OCI-LY7 (cell line): ENCODE results near the gene PRR15L. TPM values are rescaled to one million over a fixed set of nuclear protein-coding genes. Genes with fewer than 3 reads are reported as not detected.

ENCODE experiments used
- BruUV-seq: library from RNA; stranded (reverse); fragments of 400-500 nt; replicated peaks from 2 replicates; lab custom pipeline; 2021; lab: Mats Ljungman, UMichigan
- CTCF ChIA-PET: fragments of 300-600 bp; sonication (Branson Sonifier 250); formaldehyde crosslinking; loops from one replicate; lab custom pipeline; 2022; ENCODE audit warnings: antibody characterized with exemption; ENCODE audit not compliant: unreplicated experiment; lab: Charles Lee
- POLR2A ChIA-PET: fragments of 300-600 bp; sonication (Branson Sonifier 250); formaldehyde crosslinking; loops from one replicate; lab custom pipeline; 2022; ENCODE audit warnings: antibody characterized with exemption; lab: Charles Lee
- DNase-seq: peaks from one replicate; pipeline ENCODE4 v3.0.0-alpha.2; 2015; ENCODE audit warnings: low spot score
- H2AFZ ChIP-seq: fragments of 200-600 bp; sonication (generic), shearing (Covaris generic); 2 replicates; pipeline ENCODE4 v1.6.1; 2014; ENCODE audit warnings: mild to moderate bottlenecking, antibody characterized with exemption, low read length, moderate library complexity
- H3K27ac ChIP-seq: fragments of 200-600 bp; sonication (generic); 2 replicates; pipeline ENCODE4 v1.5.1; 2014; ENCODE audit warnings: mixed run types, low read depth, mild to moderate bottlenecking, moderate library complexity, low read length, inconsistent platforms; ENCODE audit not compliant: poor library complexity, severe bottlenecking
- H3K36me3 ChIP-seq: fragments of 200-600 bp; sonication (generic); 2 replicates; pipeline ENCODE4 v1.6.1; 2014; ENCODE audit warnings: mild to moderate bottlenecking, antibody characterized with exemption, low read length, moderate library complexity, mixed read lengths; ENCODE audit not compliant: insufficient read depth
- H3K4me1 ChIP-seq: fragments of 200-600 bp; sonication (generic); 2 replicates; pipeline ENCODE4 v1.5.1; 2014; ENCODE audit warnings: mild to moderate bottlenecking, low read length; ENCODE audit not compliant: insufficient read depth, poor library complexity, severe bottlenecking
- H3K4me2 ChIP-seq: fragments of 200-600 bp; sonication (generic); 2 replicates; pipeline ENCODE4 v1.6.1; 2014; ENCODE audit warnings: mild to moderate bottlenecking, low read length
- H3K4me3 ChIP-seq: fragments of 200-600 bp; sonication (generic); 2 replicates; pipeline ENCODE4 v1.5.1; 2014; ENCODE audit warnings: mild to moderate bottlenecking, low read depth, low read length; ENCODE audit not compliant: poor library complexity, severe bottlenecking
- H3K79me2 ChIP-seq: fragments of 200-600 bp; sonication (generic); 2 replicates; pipeline ENCODE4 v1.6.1; 2016; ENCODE audit warnings: low read depth, mild to moderate bottlenecking, low read length, moderate library complexity, mixed read lengths; ENCODE audit not compliant: insufficient read depth
- H3K9me2 ChIP-seq: fragments of 200-600 bp; sonication (generic); 2 replicates; pipeline ENCODE4 v1.6.1; 2016; ENCODE audit warnings: mild to moderate bottlenecking, low read length, mixed read lengths; ENCODE audit not compliant: insufficient read depth
- H3K9me3 ChIP-seq: fragments of 200-600 bp; sonication (generic); 2 replicates; pipeline ENCODE4 v1.6.1; 2014; ENCODE audit warnings: mild to moderate bottlenecking, mixed run types, low read length, mixed read lengths
- H4K20me1 ChIP-seq: fragments of 200-600 bp; sonication (generic); 2 replicates; pipeline ENCODE4 v1.6.1; 2014; ENCODE audit warnings: mild to moderate bottlenecking, antibody characterized with exemption, low read length, moderate library complexity, mixed read lengths; ENCODE audit not compliant: insufficient read depth
- EZH2phosphoT487 ChIP-seq: fragments of 200-600 bp; sonication (generic); IDR thresholded peaks from 2 replicates; pipeline ENCODE4 v1.6.1; 2018; ENCODE audit warnings: low read depth, borderline replicate concordance, mild to moderate bottlenecking, mixed run types, antibody characterized with exemption, low read length, moderate library complexity, mixed read lengths
- intact Hi-C: fragments of 100-400 bp; cut with micrococcal nuclease; formaldehyde crosslinking; loops from one replicate; pipeline ENCODE4 v1.10.0; 2022; ENCODE audit not compliant: unreplicated experiment
- total RNA-seq, 2 experiments: library from RNA; depleted of rRNA in 1 of 2; stranded (reverse); fragments of >200 nt in 1 of 2; shearing (Covaris generic) in 1 of 2; gene quantifications; 2 replicates each; pipeline ENCODE4 v1.2.3, GENCODE V29; 2014 to 2022
- TF ChIP-seq, protein P1 (sequence below): fragments of 200-600 bp; sonication (generic); conservative IDR thresholded peaks from 2 replicates; pipeline ENCODE4 v1.5.1; 2014; ENCODE audit warnings: mild to moderate bottlenecking, antibody characterized with exemption, low read length, moderate library complexity, mixed read lengths

The PRR15L gene
- total RNA-seq, 2 experiments from 2014 or later = not detected

DNA sequence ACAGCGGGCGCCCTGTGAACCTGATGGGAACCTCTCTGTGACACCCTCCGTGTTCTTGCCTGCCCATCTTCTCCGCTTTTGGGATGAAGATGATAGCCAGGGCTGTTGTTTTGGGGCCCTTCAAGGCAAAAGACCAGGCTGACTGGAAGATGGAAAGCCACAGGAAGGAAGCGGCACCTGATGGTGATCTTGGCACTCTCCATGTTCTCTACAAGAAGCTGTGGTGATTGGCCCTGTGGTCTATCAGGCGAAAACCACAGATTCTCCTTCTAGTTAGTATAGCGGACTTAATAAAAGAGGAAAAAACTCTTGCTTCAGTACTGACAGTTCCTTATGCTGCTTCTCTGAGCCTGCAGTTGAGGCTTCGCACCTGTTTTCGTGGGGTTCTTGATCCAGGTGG lies 23.8 kb upstream of the PRR15L start:
- BruUV-seq = TSS peak; percentile 89
- intact Hi-C loops = no loop called here
- CTCF ChIA-PET = no interaction called here
- TF ChIP-seq, protein P1, sequence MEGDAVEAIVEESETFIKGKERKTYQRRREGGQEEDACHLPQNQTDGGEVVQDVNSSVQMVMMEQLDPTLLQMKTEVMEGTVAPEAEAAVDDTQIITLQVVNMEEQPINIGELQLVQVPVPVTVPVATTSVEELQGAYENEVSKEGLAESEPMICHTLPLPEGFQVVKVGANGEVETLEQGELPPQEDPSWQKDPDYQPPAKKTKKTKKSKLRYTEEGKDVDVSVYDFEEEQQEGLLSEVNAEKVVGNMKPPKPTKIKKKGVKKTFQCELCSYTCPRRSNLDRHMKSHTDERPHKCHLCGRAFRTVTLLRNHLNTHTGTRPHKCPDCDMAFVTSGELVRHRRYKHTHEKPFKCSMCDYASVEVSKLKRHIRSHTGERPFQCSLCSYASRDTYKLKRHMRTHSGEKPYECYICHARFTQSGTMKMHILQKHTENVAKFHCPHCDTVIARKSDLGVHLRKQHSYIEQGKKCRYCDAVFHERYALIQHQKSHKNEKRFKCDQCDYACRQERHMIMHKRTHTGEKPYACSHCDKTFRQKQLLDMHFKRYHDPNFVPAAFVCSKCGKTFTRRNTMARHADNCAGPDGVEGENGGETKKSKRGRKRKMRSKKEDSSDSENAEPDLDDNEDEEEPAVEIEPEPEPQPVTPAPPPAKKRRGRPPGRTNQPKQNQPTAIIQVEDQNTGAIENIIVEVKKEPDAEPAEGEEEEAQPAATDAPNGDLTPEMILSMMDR = no peak
- no peak for TF ChIP-seq EZH2phosphoT487
- H3K4me3 ChIP-seq = no peak overlapping the region
- no peak for DNase-seq
- H3K27ac ChIP-seq = no peak overlapping the region
- H2AFZ ChIP-seq = no peak overlapping the region
- POLR2A ChIA-PET = interaction anchor here (0.6 to 0.7 kb wide), 2 partner anchors 11 to 18 kb away, joined by 3 read pairs; partner anchors contain the start of gene CDK5RAP3
- H3K4me2 ChIP-seq = no peak overlapping the region
- peaks cover 85% of the 10 kb centered on the region for H3K36me3 ChIP-seq
- no peaks in the 10 kb centered on the region for H3K79me2 ChIP-seq
- no peaks in the 10 kb centered on the region for H3K4me1 ChIP-seq
- H3K9me2 ChIP-seq = no peaks in the 10 kb centered on the region
- no peaks in the 10 kb centered on the region for H3K9me3 ChIP-seq
- no peaks in the 10 kb centered on the region for H4K20me1 ChIP-seq

DNA sequence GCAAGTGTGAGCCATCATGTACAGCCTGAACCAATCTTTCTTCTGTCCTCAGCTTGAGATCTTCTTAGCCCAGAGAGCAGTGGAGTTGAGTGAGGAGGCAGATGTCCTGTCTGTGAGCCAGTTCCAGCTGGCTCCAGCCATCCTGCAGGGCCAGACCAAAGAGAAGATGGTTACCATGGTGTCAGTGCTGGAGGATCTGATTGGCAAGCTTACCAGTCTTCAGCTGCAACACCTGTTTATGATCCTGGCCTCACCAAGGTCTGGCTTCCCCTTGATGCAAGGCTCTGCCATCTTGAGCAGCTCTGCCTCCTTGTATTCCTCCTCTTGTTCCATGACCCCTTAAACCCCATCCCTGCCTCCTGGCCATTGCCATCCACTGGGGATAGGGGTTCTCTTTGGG lies 22.9 kb upstream of the PRR15L start:
- ChIA-PET POLR2A (no interaction called here), CTCF (no interaction called here)
- no peak overlapping the region for H2AFZ ChIP-seq
- no peak overlapping the region for H3K4me2 ChIP-seq
- no peaks in the 10 kb centered on the region for H3K4me1 ChIP-seq
- TF ChIP-seq, protein P1 = no peak
- no peak for TF ChIP-seq EZH2phosphoT487
- H4K20me1 ChIP-seq = no peaks in the 10 kb centered on the region
- peaks cover 92% of the 10 kb centered on the region for H3K36me3 ChIP-seq
- no peaks in the 10 kb centered on the region for H3K79me2 ChIP-seq
- no peak overlapping the region for H3K4me3 ChIP-seq
- H3K27ac ChIP-seq = no peak overlapping the region
- intact Hi-C loops = no loop called here
- H3K9me2 ChIP-seq = no peaks in the 10 kb centered on the region
- H3K9me3 ChIP-seq = no peaks in the 10 kb centered on the region
- no TSS peak for BruUV-seq
- DNase-seq = no peak

DNA sequence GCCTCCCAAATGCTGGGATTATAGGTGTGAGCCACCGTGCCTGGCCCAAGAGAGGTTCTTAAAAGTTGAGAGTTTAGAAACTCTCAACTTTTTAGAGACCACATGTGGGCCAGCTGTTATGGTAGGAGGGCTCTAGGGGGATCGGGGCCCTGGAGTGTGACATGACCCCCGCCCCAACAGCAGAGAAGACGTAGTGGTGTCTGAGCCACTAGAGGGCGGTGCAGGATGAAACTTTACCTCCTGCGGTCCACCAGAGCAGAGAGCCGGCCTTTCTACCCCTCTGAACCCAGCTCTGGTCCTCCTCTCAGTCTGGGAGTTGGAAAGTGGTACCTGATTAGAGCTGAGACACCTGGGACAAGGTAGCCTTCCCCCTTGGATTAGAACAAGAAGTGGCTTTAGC lies 20.6 kb upstream of the PRR15L start:
- BruUV-seq = no TSS peak
- Histone ChIP-seq H3K27ac (no peak overlapping the region), H3K4me2 (no peak overlapping the region), H3K4me1 (no peaks in the 10 kb centered on the region), H3K79me2 (no peaks in the 10 kb centered on the region), H3K9me2 (no peaks in the 10 kb centered on the region), H3K4me3 (no peak overlapping the region), H2AFZ (no peak overlapping the region), H3K9me3 (no peaks in the 10 kb centered on the region), H3K36me3 (peaks cover 94% of the 10 kb centered on the region), H4K20me1 (no peaks in the 10 kb centered on the region)
- intact Hi-C loops = loop anchor here (1.0 to 2.0 kb wide), 2 partner anchors 32 to 40 kb away; no protein-coding TSS in a partner anchor
- DNase-seq = peak; percentile 70
- POLR2A ChIA-PET = no interaction called here
- CTCF ChIA-PET = interaction anchor here (0.6 to 0.8 kb wide), 2 partner anchors 22 to 27 kb away, joined by 3 read pairs; no protein-coding TSS in a partner anchor
- no peak for TF ChIP-seq EZH2phosphoT487
- TF ChIP-seq, protein P1 = peak; percentile 84
